Kidney glomerular epithelial cell (primary cell): ENCODE measurements around the gene ZNRF1.

Source experiments
- DNase-seq: peaks from one replicate; lab custom pipeline; 2025; lab: John Stamatoyannopoulos, UW

The ZNRF1 gene

GRCh38 chr16:75061669-75062068 lies 62.8 kb downstream of the ZNRF1 start:
- DNase-seq: no peak

GRCh38 chr16:75062135-75062975 lies 63.5 kb downstream of the ZNRF1 start:
- DNase-seq: no peak

- no peak for DNase-seq
Observed at GRCh38 chr16:75062976-75063346, 64.1 kb downstream of the ZNRF1 start.

- no peak for DNase-seq
Observed at GRCh38 chr16:75063549-75064088, 64.8 kb downstream of the ZNRF1 start.

- DNase-seq: peak; percentile 40
Observed at GRCh38 chr16:75064403-75065148, 65.8 kb downstream of the ZNRF1 start.

GRCh38 chr16:75065149-75065505 lies 66.3 kb downstream of the ZNRF1 start:
- DNase-seq: no peak

GRCh38 chr16:75065521-75066149 lies 66.8 kb downstream of the ZNRF1 start:
- no peak for DNase-seq

- DNase-seq: no peak
Observed at GRCh38 chr16:75066861-75067447, 68.1 kb downstream of the ZNRF1 start.

GRCh38 chr16:75068085-75069031 lies 69.5 kb downstream of the ZNRF1 start:
- DNase-seq: no peak

GRCh38 chr16:75070012-75070841 lies 71.4 kb downstream of the ZNRF1 start:
- DNase-seq: no peak

GRCh38 chr16:75071621-75072020 lies 72.8 kb downstream of the ZNRF1 start:
- DNase-seq: no peak

GRCh38 chr16:75072239-75072947 lies 73.6 kb downstream of the ZNRF1 start:
- no peak for DNase-seq

GRCh38 chr16:75073545-75074303 lies 74.9 kb downstream of the ZNRF1 start:
- DNase-seq: no peak

- no peak for DNase-seq
Observed at GRCh38 chr16:75074304-75074793, 75.5 kb downstream of the ZNRF1 start.

GRCh38 chr16:75074920-75075687 lies 76.3 kb downstream of the ZNRF1 start:
- DNase-seq: no peak

- DNase-seq: no peak
Observed at GRCh38 chr16:75075688-75076268, 77.0 kb downstream of the ZNRF1 start.

GRCh38 chr16:75078886-75079285 lies 80.1 kb downstream of the ZNRF1 start:
- DNase-seq: no peak
